HCT116 (cell line): ENCODE results near the gene RPL41. TPM values are rescaled to one million over a fixed set of nuclear protein-coding genes. Genes with fewer than 3 reads are reported as not detected.

ENCODE experiments used
- ATAC-seq: fragments of 200-7000 bp; cut with Tn5 transposase; 2 replicates; pipeline ENCODE4 v1.9.1; 2020; ENCODE audit warnings: mild to moderate bottlenecking, moderate library complexity
- BruUV-seq: library from RNA; stranded (reverse); fragments of 400-500 nt; replicated peaks from 2 replicates; lab custom pipeline; 2021; lab: Mats Ljungman, UMichigan
- CTCF ChIA-PET: fragments of 300-600 bp; sonication (Branson Sonifier 250); formaldehyde crosslinking; loops from one replicate; lab custom pipeline; 2021; ENCODE audit warnings: antibody characterized with exemption; lab: Charles Lee
- POLR2A ChIA-PET: fragments of 300-600, 350-600 bp; sonication (Branson Sonifier 250); formaldehyde crosslinking; loops from one replicate; lab custom pipeline; 2021; ENCODE audit warnings: antibody characterized with exemption; lab: Charles Lee
- RAD21 ChIA-PET, 2 experiments: fragments of 300-600 bp; sonication (Branson Sonifier 250); formaldehyde crosslinking; loops; one replicate each; lab custom pipeline; 2023; ENCODE audit warnings: low total read pairs in 2 of 2; ENCODE audit not compliant: uncharacterized antibody in 2 of 2, unreplicated experiment in 2 of 2, low non-redundant PET in 1 of 2; lab: Charles Lee
- DNase-seq: peaks from one replicate; pipeline ENCODE4 v3.0.0-alpha.2; 2010; ENCODE audit warnings: low read depth, low spot score
- H2AFZ ChIP-seq: fragments of 200-600 bp; shearing (Covaris generic), sonication (generic); 2 replicates; pipeline ENCODE4 v1.6.1; 2017; ENCODE audit warnings: low read depth, mixed run types, mixed read lengths, antibody characterized with exemption, low read length; ENCODE audit not compliant: poor library complexity, severe bottlenecking
- H3K27ac ChIP-seq: 2 replicates; pipeline ENCODE4 v1.5.1; 2012; ENCODE audit warnings: low read depth, low read length
- H3K27me3 ChIP-seq: fragments of 200-600 bp; sonication (generic); 2 replicates; pipeline ENCODE4 v1.6.1; 2016; ENCODE audit warnings: mixed run types, low read length, mixed read lengths; ENCODE audit not compliant: insufficient read depth
- H3K36me3 ChIP-seq, 2 experiments: fragments of 200-500 bp in 1 of 2; fragments of 200-600 bp in 1 of 2; sonication (Bioruptor generic) in 1 of 2; sonication (generic) in 1 of 2; 2 replicates each; pipeline versions ENCODE4 v1.5.1 to v1.6.1; 2014 to 2016; ENCODE audit warnings: low read length in 2 of 2, inconsistent platforms in 1 of 2, mixed read lengths in 1 of 2, mixed run types in 1 of 2; ENCODE audit not compliant: insufficient read depth in 2 of 2, control insufficient read depth in 1 of 2
- H3K4me1 ChIP-seq, 2 experiments: fragments of 200-600 bp in 1 of 2; sonication (generic) in 1 of 2; 2 replicates each; pipeline versions ENCODE4 v1.5.1 to v1.6.1; 2012 to 2017; ENCODE audit warnings: low read length in 2 of 2, inconsistent platforms in 1 of 2, mild to moderate bottlenecking in 1 of 2, mixed read lengths in 1 of 2, mixed run types in 1 of 2, moderate library complexity in 1 of 2; ENCODE audit not compliant: insufficient read depth in 2 of 2, control insufficient read depth in 1 of 2
- H3K4me2 ChIP-seq: fragments of 200-600 bp; sonication (generic); 2 replicates; pipeline ENCODE4 v1.6.1; 2017; ENCODE audit warnings: mixed run types, low read length, mixed read lengths
- H3K4me3 ChIP-seq, 2 experiments: fragments of 200-600 bp in 1 of 2; sonication (generic) in 1 of 2; replicated peaks in 1 of 2; 2 replicates each; pipeline ENCODE4 v1.5.1; 2011 to 2016; ENCODE audit warnings: low read length in 2 of 2, control low read depth in 1 of 2, low read depth in 1 of 2, mild to moderate bottlenecking in 1 of 2, mixed read lengths in 1 of 2, mixed run types in 1 of 2
- H3K79me2 ChIP-seq: fragments of 200-600 bp; sonication (generic); 2 replicates; pipeline ENCODE4 v1.6.1; 2017; ENCODE audit warnings: mild to moderate bottlenecking, mixed run types, low read length, moderate library complexity, mixed read lengths; ENCODE audit not compliant: insufficient read depth
- H3K9ac ChIP-seq: fragments of 200-600 bp; sonication (generic); 2 replicates; pipeline ENCODE4 v1.6.1; 2016; ENCODE audit warnings: low read length, mixed read lengths
- H3K9me2 ChIP-seq: fragments of 200-600 bp; sonication (generic), shearing (Covaris generic); 2 replicates; pipeline ENCODE4 v1.6.1; 2017; ENCODE audit warnings: mixed run types, mild to moderate bottlenecking, moderate library complexity; ENCODE audit not compliant: insufficient read depth
- H3K9me3 ChIP-seq, 2 experiments: fragments of 200-500 bp in 1 of 2; fragments of 200-600 bp in 1 of 2; sonication (Bioruptor generic) in 1 of 2; sonication (generic) in 1 of 2; 2 replicates each; pipeline ENCODE4 v1.6.1; 2014 to 2017; ENCODE audit warnings: low read length in 2 of 2, mixed read lengths in 2 of 2, inconsistent platforms in 1 of 2, low read depth in 1 of 2, mild to moderate bottlenecking in 1 of 2, mixed run types in 1 of 2, moderate library complexity in 1 of 2; ENCODE audit not compliant: control insufficient read depth in 1 of 2, insufficient read depth in 1 of 2
- H4K20me1 ChIP-seq: fragments of 200-600 bp; sonication (generic), shearing (Covaris generic); 2 replicates; pipeline ENCODE4 v1.6.1; 2017; ENCODE audit warnings: mixed run types, mild to moderate bottlenecking, moderate library complexity; ENCODE audit not compliant: insufficient read depth
- ATF3 ChIP-seq: IDR thresholded peaks from 2 replicates; pipeline ENCODE4 v1.6.1; 2012
- CBX3 ChIP-seq: IDR thresholded peaks from 2 replicates; pipeline ENCODE4 v1.6.1; 2012; ENCODE audit warnings: low read depth
- CEBPB ChIP-seq: IDR thresholded peaks from 2 replicates; pipeline ENCODE4 v1.6.1; 2012; ENCODE audit warnings: low read depth
- CTCF ChIP-seq, 3 experiments: fragments of 200-600 bp in 1 of 3; sonication (generic) in 1 of 3; IDR thresholded peaks in 2 of 3; conservative IDR thresholded peaks in 1 of 3; 2 replicates each; pipeline ENCODE4 v1.5.1; 2012 to 2017; ENCODE audit warnings: low read depth in 2 of 3, low read length in 2 of 3, antibody characterized with exemption in 1 of 3, borderline replicate concordance in 1 of 3, control low read depth in 1 of 3, mild to moderate bottlenecking in 1 of 3, mixed read lengths in 1 of 3, mixed run types in 1 of 3, moderate library complexity in 1 of 3; ENCODE audit not compliant: insufficient read depth in 1 of 3
- EGR1 ChIP-seq: IDR thresholded peaks from 2 replicates; pipeline ENCODE4 v1.6.1; 2012; ENCODE audit warnings: low read depth
- ELF1 ChIP-seq: IDR thresholded peaks from 2 replicates; pipeline ENCODE4 v1.6.1; 2012; ENCODE audit warnings: low read depth, borderline replicate concordance
- EZH2 ChIP-seq: fragments of 200-600 bp; sonication (generic); IDR thresholded peaks from 2 replicates; pipeline ENCODE4 v1.6.1; 2017; ENCODE audit warnings: antibody characterized with exemption, mixed run types
- EZH2phosphoT487 ChIP-seq: fragments of 200-600 bp; IDR thresholded peaks from 2 replicates; pipeline ENCODE4 v1.6.1; 2018; ENCODE audit warnings: antibody characterized with exemption, borderline replicate concordance
- FOSL1 ChIP-seq: IDR thresholded peaks from 2 replicates; pipeline ENCODE4 v1.6.1; 2012; ENCODE audit warnings: low read depth
- JUND ChIP-seq: IDR thresholded peaks from 2 replicates; pipeline ENCODE4 v1.6.1; 2012
- MAX ChIP-seq: IDR thresholded peaks from 2 replicates; pipeline ENCODE4 v1.6.1; 2012
- POLR2A ChIP-seq: IDR thresholded peaks from 2 replicates; pipeline ENCODE4 v1.7.0; 2011; ENCODE audit warnings: borderline replicate concordance; ENCODE audit not compliant: insufficient read depth, insufficient read length; ENCODE audit errors: extremely low read depth
- POLR2AphosphoS5 ChIP-seq: IDR thresholded peaks from 2 replicates; pipeline ENCODE4 v1.6.1; 2011; ENCODE audit warnings: mild to moderate bottlenecking, low read depth, low read length, moderate library complexity
- RAD21 ChIP-seq: IDR thresholded peaks from 2 replicates; pipeline ENCODE4 v1.6.1; 2012; ENCODE audit warnings: low read depth, mild to moderate bottlenecking
- SIN3A ChIP-seq: IDR thresholded peaks from 2 replicates; pipeline ENCODE4 v1.6.1; 2012; ENCODE audit warnings: low read depth
- SP1 ChIP-seq: IDR thresholded peaks from 2 replicates; pipeline ENCODE4 v1.6.1; 2012; ENCODE audit warnings: low read depth
- SRF ChIP-seq: IDR thresholded peaks from 2 replicates; pipeline ENCODE4 v1.6.1; 2012; ENCODE audit warnings: low read depth
- TCF7L2 ChIP-seq: IDR thresholded peaks from 2 replicates; pipeline ENCODE4 v1.7.0; 2011; ENCODE audit warnings: borderline replicate concordance, inconsistent platforms; ENCODE audit not compliant: insufficient read depth, insufficient read length; ENCODE audit errors: extremely low read depth
- YY1 ChIP-seq: IDR thresholded peaks from 2 replicates; pipeline ENCODE4 v1.6.1; 2011; ENCODE audit warnings: low read length, low read depth, moderate library complexity, mild to moderate bottlenecking; ENCODE audit not compliant: insufficient replicate concordance; ENCODE audit errors: extremely low read depth
- ZBTB33 ChIP-seq: IDR thresholded peaks from 2 replicates; pipeline ENCODE4 v1.6.1; 2011; ENCODE audit warnings: mild to moderate bottlenecking, low read length, moderate library complexity; ENCODE audit not compliant: insufficient replicate concordance; ENCODE audit errors: extremely low read depth
- ZFX ChIP-seq: fragments of 450-650 bp; IDR thresholded peaks from 2 replicates; pipeline ENCODE4 v1.6.1; 2017
- ZNF274 ChIP-seq: fragments of 200-500 bp; sonication (Bioruptor generic); IDR thresholded peaks from 2 replicates; pipeline ENCODE4 v1.6.1; 2014; ENCODE audit warnings: mild to moderate bottlenecking, low read depth, low read length, inconsistent platforms
- intact Hi-C: fragments of 100-400 bp; cut with micrococcal nuclease; formaldehyde crosslinking; loops from 2 replicates; pipeline ENCODE4 v1.10.0; 2022
- total RNA-seq: library from RNA; stranded (reverse); gene quantifications from one replicate; pipeline ENCODE4 v1.2.1, GENCODE V29; 2021; ENCODE audit not compliant: unreplicated experiment

RPL41 gene
- total RNA-seq, 1 experiment from 2014 or later: 4,327 TPM

- Histone ChIP-seq H3K4me2 (peak within 1 kb of the TSS; percentile 93), H3K79me2 (peaks cover 49% of the 10 kb centered on the region), H3K9me2 (no peaks in the 10 kb centered on the region), H3K9me3 (no peaks in the 10 kb centered on the region), H2AFZ (no peak within 1 kb of the TSS), H3K9ac (peak within 1 kb of the TSS; percentile 100), H3K36me3 (peaks cover 34 to 51% of the 10 kb centered on the region in 2 experiments), H3K27ac (peak within 1 kb of the TSS; percentile 94), H4K20me1 (peaks cover 7% of the 10 kb centered on the region; the same call in 1 of the 2 replicates), H3K27me3 (no peaks in the 10 kb centered on the region), H3K4me1 (peaks cover 9 to 26% of the 10 kb centered on the region in 2 experiments), H3K4me3 (peak within 1 kb of the TSS; percentile 88 to 98)
- intact Hi-C loops: loop anchor here (1.0 to 2.0 kb wide), 3 partner anchors 12 to 57 kb away; partner anchors contain the start of gene RPL41
- RAD21 ChIA-PET: interaction anchor here in 1 of 2 experiments (0.6 to 1.0 kb wide), 2 partner anchors 23 to 998 kb away, joined by 3 read pairs; no protein-coding TSS in a partner anchor
- POLR2A ChIA-PET: interaction anchor here (0.7 to 2.6 kb wide), 24 partner anchors 8 to 366 kb away, joined by 3 to 75 read pairs (median 4); partner anchors contain the start of genes ESYT1, MYL6B, ORMDL2 and RNF41
- no TSS peak for BruUV-seq
- ATAC-seq (peak; percentile 95), DNase-seq (peak; percentile 98)
- CTCF ChIA-PET: interaction anchor here (0.6 to 1.6 kb wide), 11 partner anchors 9 to 524 kb away, joined by 3 to 13 read pairs (median 4); partner anchors contain the start of genes ERBB3, ESYT1 and ZC3H10
- TF ChIP-seq CTCF (IDR thresholded peaks at IDR 0.05 in 2 of 3, conservative IDR thresholded peaks at IDR 0.05 in 1 of 3; ENCODE audit: borderline replicate concordance in 1 of 3, insufficient read depth in 1 of 3, low read depth in 2 of 3, low read length in 2 of 3) (no peak), ZBTB33 (peak; percentile 89), EZH2phosphoT487 (no peak), POLR2AphosphoS5 (peak; percentile 97), ELF1 (peak; percentile 40; the same call in 1 of the 2 replicates), ZNF274 (no peak), SIN3A (peak; percentile 78; the same call in 1 of the 2 replicates), RAD21 (no peak), JUND (no peak), TCF7L2 (peak; percentile 16), EZH2 (no peak), FOSL1 (no peak), POLR2A (peak; percentile 92), CEBPB (no peak), ATF3 (no peak), YY1 (peak; percentile 57), SRF (no peak), CBX3 (0 out of 2 replicates have a peak, but pooled peaks have one; percentile 43), SP1 (peak; percentile 77), ZFX (peak; percentile 81), EGR1 (no peak), MAX (peak; percentile 95)
Observed at GRCh38 chr12:56104109-56104814, 12.2 kb upstream of the RPL41 start, which contains the start of gene PA2G4. PA2G4 (plus strand) TSS chr12:56104559; CDS start chr12:56104738, 179 bp downstream.
